ENCODE results near the gene KCNIP1. TPM values are rescaled to one million over a fixed set of nuclear protein-coding genes. Genes with fewer than 3 reads are reported as not detected.

The KCNIP1 gene
- total and polyA plus RNA-seq, 4 donors: 0.13 to 1.8 (median 0.72) TPM

DNA sequence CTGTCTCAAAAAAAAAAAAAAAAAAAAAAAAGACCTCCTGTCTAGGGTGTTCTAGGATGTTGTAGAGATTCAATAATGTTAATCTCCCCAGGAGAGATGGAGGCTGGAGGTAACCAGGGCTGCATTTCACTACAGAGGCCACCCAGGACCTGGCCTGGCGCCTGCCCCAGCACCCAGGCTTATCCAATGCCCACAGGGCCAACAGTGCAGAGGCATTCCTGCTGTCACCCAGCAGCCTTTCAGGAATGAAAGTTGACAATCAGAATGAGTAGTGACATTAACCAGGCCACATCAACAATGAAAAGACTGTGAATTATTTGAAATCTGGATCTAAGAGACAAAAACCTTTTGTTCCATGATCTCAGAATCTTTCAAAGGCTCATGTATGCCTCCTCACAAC is 243.5 kb downstream of the KCNIP1 start:
- Histone ChIP-seq H3K4me1 (ENCODE audit: control insufficient read depth in 5 of 5, insufficient read depth in 5 of 5, low read length in 5 of 5) (peaks cover 0 to 30% (median 7%) of the 10 kb centered on the region in 5 donors), H3K27ac (ENCODE audit: low read depth in 1 of 2, low read length in 1 of 2) (peak overlapping the region in 1 of 2 donors; percentile 47)
- no peak for DNase-seq

DNA sequence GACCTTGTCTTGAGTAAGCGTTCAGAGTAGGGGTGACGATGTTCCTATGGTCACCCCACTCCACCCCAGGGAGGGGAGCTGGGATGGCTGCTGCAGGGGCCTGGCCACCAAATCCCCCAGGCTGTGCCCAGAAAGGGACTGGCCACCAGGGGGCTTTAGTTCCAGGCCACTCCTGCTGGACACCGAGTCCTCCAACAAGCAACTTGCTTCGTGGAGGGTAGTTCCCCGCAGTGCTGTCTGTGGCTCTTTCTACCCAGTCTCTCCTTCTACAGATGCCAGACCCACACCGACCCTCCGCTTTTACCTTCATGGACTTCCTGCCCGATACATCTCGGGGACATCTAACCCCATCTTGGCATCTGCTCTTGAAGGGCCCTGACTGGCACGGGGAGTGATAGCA is 244.0 kb downstream of the KCNIP1 start:
- ATAC-seq (ENCODE audit: insufficient read depth, low FRiP score): no peak
- Histone ChIP-seq H3K4me3 (no peak overlapping the region), H3K9me3 (ENCODE audit: control insufficient read depth in 4 of 4, insufficient read depth in 3 of 4, low read length in 3 of 4) (no peaks in the 10 kb centered on the region), H3K9ac (ENCODE audit: insufficient read depth in 1 of 2, low read length in 2 of 2) (no peak overlapping the region), H3K27me3 (ENCODE audit: control insufficient read depth in 3 of 3, insufficient read depth in 3 of 3, low read length in 2 of 3) (no peaks in the 10 kb centered on the region), H3K27ac (ENCODE audit: low read depth in 1 of 2, low read length in 1 of 2) (peak overlapping the region in 1 of 2 donors; percentile 47), H3K36me3 (ENCODE audit: control insufficient read depth in 4 of 4, insufficient read depth in 4 of 4, low read length in 4 of 4) (no peaks in the 10 kb centered on the region), H3K4me1 (ENCODE audit: control insufficient read depth in 5 of 5, insufficient read depth in 5 of 5, low read length in 5 of 5) (peaks cover 0 to 33% (median 7%) of the 10 kb centered on the region in 5 donors)
- no peak for DNase-seq
- TF ChIP-seq, protein P1, sequence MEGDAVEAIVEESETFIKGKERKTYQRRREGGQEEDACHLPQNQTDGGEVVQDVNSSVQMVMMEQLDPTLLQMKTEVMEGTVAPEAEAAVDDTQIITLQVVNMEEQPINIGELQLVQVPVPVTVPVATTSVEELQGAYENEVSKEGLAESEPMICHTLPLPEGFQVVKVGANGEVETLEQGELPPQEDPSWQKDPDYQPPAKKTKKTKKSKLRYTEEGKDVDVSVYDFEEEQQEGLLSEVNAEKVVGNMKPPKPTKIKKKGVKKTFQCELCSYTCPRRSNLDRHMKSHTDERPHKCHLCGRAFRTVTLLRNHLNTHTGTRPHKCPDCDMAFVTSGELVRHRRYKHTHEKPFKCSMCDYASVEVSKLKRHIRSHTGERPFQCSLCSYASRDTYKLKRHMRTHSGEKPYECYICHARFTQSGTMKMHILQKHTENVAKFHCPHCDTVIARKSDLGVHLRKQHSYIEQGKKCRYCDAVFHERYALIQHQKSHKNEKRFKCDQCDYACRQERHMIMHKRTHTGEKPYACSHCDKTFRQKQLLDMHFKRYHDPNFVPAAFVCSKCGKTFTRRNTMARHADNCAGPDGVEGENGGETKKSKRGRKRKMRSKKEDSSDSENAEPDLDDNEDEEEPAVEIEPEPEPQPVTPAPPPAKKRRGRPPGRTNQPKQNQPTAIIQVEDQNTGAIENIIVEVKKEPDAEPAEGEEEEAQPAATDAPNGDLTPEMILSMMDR (IDR thresholded peaks at IDR 0.05; ENCODE audit: control extremely low read depth, extremely low read depth): no peak
- WGBS, 2 donors: 90 to 93% methylated on average over 10 of the region's 10 CpGs

More for the DNA sequence above, 243.5 kb downstream of the KCNIP1 start:
- no peak overlapping the region for H3K4me3 ChIP-seq
- no peak overlapping the region for H3K9ac ChIP-seq (ENCODE audit: insufficient read depth in 1 of 2, low read length in 2 of 2)
- TF ChIP-seq, protein P1 (IDR thresholded peaks at IDR 0.05; ENCODE audit: control extremely low read depth, extremely low read depth): no peak
- ATAC-seq (ENCODE audit: insufficient read depth, low FRiP score): no peak
- no peaks in the 10 kb centered on the region for H3K36me3 ChIP-seq (ENCODE audit: control insufficient read depth in 4 of 4, insufficient read depth in 4 of 4, low read length in 4 of 4)
- no peaks in the 10 kb centered on the region for H3K9me3 ChIP-seq (ENCODE audit: control insufficient read depth in 4 of 4, insufficient read depth in 3 of 4, low read length in 3 of 4)
- 88 to 89% methylated on average over 1 of the region's 1 CpG for WGBS, 2 donors
- no peaks in the 10 kb centered on the region for H3K27me3 ChIP-seq (ENCODE audit: control insufficient read depth in 3 of 3, insufficient read depth in 3 of 3, low read length in 2 of 3)

DNA sequence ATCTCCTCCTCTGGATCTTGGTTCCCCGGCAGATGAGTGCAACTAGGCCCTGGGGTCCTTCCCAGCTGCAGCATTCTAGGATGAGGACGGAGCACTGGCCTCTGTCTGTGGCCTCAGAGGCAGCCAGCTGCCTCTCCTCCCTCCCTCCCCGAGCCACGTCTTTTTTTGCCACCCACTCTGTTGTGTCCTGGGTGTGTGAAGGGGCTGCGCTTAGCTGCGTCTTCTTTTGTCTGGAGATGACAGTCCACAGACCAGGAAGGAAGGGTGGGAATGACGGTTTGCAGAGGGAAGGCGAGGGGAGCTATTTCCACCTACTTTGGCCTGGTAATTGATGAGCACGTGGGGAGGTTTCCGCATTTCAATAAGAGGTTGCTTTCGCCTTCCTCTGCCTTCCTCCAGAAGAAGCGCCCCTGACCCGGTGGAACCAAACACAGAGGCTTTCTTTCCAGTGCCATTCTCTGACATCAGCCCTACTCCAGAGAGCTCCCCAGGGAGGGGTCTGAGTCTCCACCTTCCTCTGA is 245.2 kb downstream of the KCNIP1 start:
- Histone ChIP-seq H3K36me3 (ENCODE audit: control insufficient read depth in 4 of 4, insufficient read depth in 4 of 4, low read length in 4 of 4) (no peaks in the 10 kb centered on the region), H3K4me1 (ENCODE audit: control insufficient read depth in 5 of 5, insufficient read depth in 5 of 5, low read length in 5 of 5) (peaks cover 0 to 33% (median 7%) of the 10 kb centered on the region in 5 donors), H3K9me3 (ENCODE audit: control insufficient read depth in 4 of 4, insufficient read depth in 3 of 4, low read length in 3 of 4) (no peaks in the 10 kb centered on the region), H3K4me3 (no peak overlapping the region), H3K27me3 (ENCODE audit: control insufficient read depth in 3 of 3, insufficient read depth in 3 of 3, low read length in 2 of 3) (no peaks in the 10 kb centered on the region), H3K9ac (ENCODE audit: insufficient read depth in 1 of 2, low read length in 2 of 2) (no peak overlapping the region), H3K27ac (ENCODE audit: low read depth in 1 of 2, low read length in 1 of 2) (no peak overlapping the region)
- ATAC-seq (ENCODE audit: insufficient read depth, low FRiP score): no peak
- TF ChIP-seq, protein P1 (IDR thresholded peaks at IDR 0.05; ENCODE audit: control extremely low read depth, extremely low read depth): no peak
- 60 to 62% methylated on average over 13 of the region's 13 CpGs for WGBS, 2 donors
- no peak for DNase-seq

All from lung (tissue), 12 donors.